GM13977 (cell line): ENCODE measurements around the gene CTIF.

Source experiments
- DNase-seq: peaks from one replicate; pipeline ENCODE4 v3.0.0; 2012; ENCODE audit warnings: low spot score
- CTCF ChIP-seq: IDR thresholded peaks from 2 replicates; pipeline ENCODE4 v1.5.1; 2012; ENCODE audit warnings: mild to moderate bottlenecking, control low read depth; ENCODE audit not compliant: insufficient read depth; ENCODE audit errors: extremely low read depth, missing control alignments
- in situ Hi-C: fragments of 300-500 bp; cut with MboI; formaldehyde crosslinking; loops from one replicate; pipeline ENCODE4 v1.12.0; 2022; ENCODE audit warnings: low sequenced_read_pairs, low pct_unique_long_range_greater_than_20kb, mixed read lengths, inconsistent platforms; ENCODE audit not compliant: unreplicated experiment

CTIF gene

GRCh38 chr18:48538531-48539405 is at the start of gene CTIF:
CTIF (plus strand) TSS chr18:48539031; CDS start chr18:48619566, 80,535 bp downstream.
- in situ Hi-C loops = no loop called here
- TF ChIP-seq CTCF = no peak
- peak; percentile 93 for DNase-seq

GRCh38 chr18:48490641-48491293 is 48.1 kb upstream of the CTIF start:
- no peak for DNase-seq
- in situ Hi-C loops = no loop called here

GRCh38 chr18:48492880-48493279 is 46.0 kb upstream of the CTIF start:
- TF ChIP-seq CTCF = no peak

More at GRCh38 chr18:48490641-48491293, 48.1 kb upstream of the CTIF start:
- TF ChIP-seq CTCF = no peak

GRCh38 chr18:48493434-48494230 is 45.2 kb upstream of the CTIF start:
- no peak for TF ChIP-seq CTCF
- in situ Hi-C loops = no loop called here
- DNase-seq = no peak

More at GRCh38 chr18:48492880-48493279, 46.0 kb upstream of the CTIF start:
- in situ Hi-C loops = no loop called here
- no peak for DNase-seq

- in situ Hi-C loops = no loop called here
- DNase-seq = no peak
- TF ChIP-seq CTCF = no peak
These were observed 41.0 kb upstream of the CTIF start for GRCh38 chr18:48497863-48498262.

GRCh38 chr18:48500517-48500916 is 38.3 kb upstream of the CTIF start:
- TF ChIP-seq CTCF = no peak
- in situ Hi-C loops = no loop called here
- DNase-seq = no peak
